Muscle layer of colon (tissue), 2 donors: ENCODE data around the gene CELF4.

Experiments used
- H3K27ac ChIP-seq: one replicate; pipeline ENCODE4 v1.7.0; 2013; ENCODE audit warnings: low read depth, mild to moderate bottlenecking, low read length, moderate library complexity
- H3K27me3 ChIP-seq, 2 donors: one replicate each; pipeline ENCODE4 v1.7.0; 2013; ENCODE audit warnings: low read length in 2 of 2, mild to moderate bottlenecking in 2 of 2; ENCODE audit not compliant: insufficient read depth in 2 of 2, control insufficient read depth in 1 of 2
- H3K36me3 ChIP-seq: one replicate; pipeline ENCODE4 v1.7.0; 2013; ENCODE audit warnings: mild to moderate bottlenecking, low read length; ENCODE audit not compliant: insufficient read depth
- H3K4me1 ChIP-seq: one replicate; pipeline ENCODE4 v1.7.0; 2013; ENCODE audit warnings: mild to moderate bottlenecking, low read length; ENCODE audit not compliant: insufficient read depth
- H3K4me3 ChIP-seq, 2 donors: one replicate each; pipeline ENCODE4 v1.7.0; 2013; ENCODE audit warnings: low read length in 2 of 2, low read depth in 1 of 2, mild to moderate bottlenecking in 1 of 2, moderate library complexity in 1 of 2
- H3K9ac ChIP-seq: one replicate; pipeline ENCODE4 v1.7.0; 2013; ENCODE audit warnings: low read length
- H3K9me3 ChIP-seq: one replicate; pipeline ENCODE4 v1.7.0; 2013; ENCODE audit warnings: mild to moderate bottlenecking, low read length
- donor health status: abdominal sarcoma.
- donor health status: Adenocarcinoma of cecum.

CELF4 gene

GRCh38 chr18:37249171-37249886 is 316.3 kb downstream of the CELF4 start:
- Histone ChIP-seq H3K9me3 (no peaks in the 10 kb centered on the region), H3K4me3 (no peak overlapping the region), H3K27me3 (peaks cover 0 to 25% of the 10 kb centered on the region in 2 donors), H3K36me3 (no peaks in the 10 kb centered on the region), H3K9ac (no peak overlapping the region), H3K27ac (no peak overlapping the region), H3K4me1 (no peaks in the 10 kb centered on the region)

GRCh38 chr18:37248281-37248680 is 317.3 kb downstream of the CELF4 start:
- Histone ChIP-seq H3K36me3 (no peaks in the 10 kb centered on the region), H3K9ac (no peak overlapping the region), H3K27ac (no peak overlapping the region), H3K9me3 (no peaks in the 10 kb centered on the region), H3K27me3 (peaks cover 0 to 19% of the 10 kb centered on the region in 2 donors), H3K4me1 (no peaks in the 10 kb centered on the region), H3K4me3 (no peak overlapping the region)

GRCh38 chr18:37247497-37248161 is 318.0 kb downstream of the CELF4 start:
- Histone ChIP-seq H3K36me3 (no peaks in the 10 kb centered on the region), H3K27ac (no peak overlapping the region), H3K4me1 (no peaks in the 10 kb centered on the region), H3K9me3 (no peaks in the 10 kb centered on the region), H3K4me3 (no peak overlapping the region), H3K27me3 (peaks cover 0 to 17% of the 10 kb centered on the region in 2 donors), H3K9ac (no peak overlapping the region)

GRCh38 chr18:37246779-37247340 is 318.7 kb downstream of the CELF4 start:
- no peak overlapping the region for H3K27ac ChIP-seq
- H3K27me3 ChIP-seq: peaks cover 0 to 14% of the 10 kb centered on the region in 2 donors
- H3K4me3 ChIP-seq: no peak overlapping the region
- no peaks in the 10 kb centered on the region for H3K9me3 ChIP-seq
- no peaks in the 10 kb centered on the region for H3K4me1 ChIP-seq
- H3K9ac ChIP-seq: no peak overlapping the region
- no peaks in the 10 kb centered on the region for H3K36me3 ChIP-seq

- Histone ChIP-seq H3K4me1 (no peaks in the 10 kb centered on the region), H3K27ac (no peak overlapping the region), H3K36me3 (no peaks in the 10 kb centered on the region), H3K9ac (no peak overlapping the region), H3K4me3 (no peak overlapping the region), H3K9me3 (no peaks in the 10 kb centered on the region), H3K27me3 (peaks cover 0 to 4% of the 10 kb centered on the region in 2 donors)
These were observed 321.0 kb downstream of the CELF4 start for GRCh38 chr18:37244618-37245017.

GRCh38 chr18:37243741-37244140 is 321.9 kb downstream of the CELF4 start:
- no peak overlapping the region for H3K9ac ChIP-seq
- no peak overlapping the region for H3K4me3 ChIP-seq
- H3K4me1 ChIP-seq: no peaks in the 10 kb centered on the region
- no peak overlapping the region for H3K27ac ChIP-seq
- no peaks in the 10 kb centered on the region for H3K9me3 ChIP-seq
- peaks cover 0 to 4% of the 10 kb centered on the region in 2 donors for H3K27me3 ChIP-seq
- H3K36me3 ChIP-seq: no peaks in the 10 kb centered on the region

GRCh38 chr18:37242826-37243560 is 322.6 kb downstream of the CELF4 start:
- Histone ChIP-seq H3K9me3 (no peaks in the 10 kb centered on the region), H3K4me1 (no peaks in the 10 kb centered on the region), H3K9ac (no peak overlapping the region), H3K4me3 (no peak overlapping the region), H3K36me3 (no peaks in the 10 kb centered on the region), H3K27ac (no peak overlapping the region), H3K27me3 (peaks cover 0 to 4% of the 10 kb centered on the region in 2 donors)

- Histone ChIP-seq H3K36me3 (no peaks in the 10 kb centered on the region), H3K4me1 (no peaks in the 10 kb centered on the region), H3K4me3 (no peak overlapping the region), H3K27ac (no peak overlapping the region), H3K9me3 (no peaks in the 10 kb centered on the region), H3K27me3 (no peaks in the 10 kb centered on the region), H3K9ac (no peak overlapping the region)
These were observed 323.5 kb downstream of the CELF4 start for GRCh38 chr18:37242091-37242490.

- Histone ChIP-seq H3K36me3 (no peaks in the 10 kb centered on the region), H3K9ac (no peak overlapping the region), H3K27me3 (no peaks in the 10 kb centered on the region), H3K4me1 (no peaks in the 10 kb centered on the region), H3K9me3 (no peaks in the 10 kb centered on the region), H3K4me3 (no peak overlapping the region), H3K27ac (no peak overlapping the region)
These were observed 327.1 kb downstream of the CELF4 start for GRCh38 chr18:37238282-37239108.

- Histone ChIP-seq H3K36me3 (no peaks in the 10 kb centered on the region), H3K4me3 (no peak overlapping the region), H3K4me1 (peaks cover 11% of the 10 kb centered on the region), H3K9me3 (no peaks in the 10 kb centered on the region), H3K27ac (no peak overlapping the region), H3K9ac (no peak overlapping the region), H3K27me3 (no peaks in the 10 kb centered on the region)
These were observed 330.0 kb downstream of the CELF4 start for GRCh38 chr18:37235583-37235982.

- no peak overlapping the region for H3K9ac ChIP-seq
- peaks cover 11% of the 10 kb centered on the region for H3K4me1 ChIP-seq
- H3K27me3 ChIP-seq: no peaks in the 10 kb centered on the region
- no peak overlapping the region for H3K4me3 ChIP-seq
- H3K27ac ChIP-seq: no peak overlapping the region
- no peaks in the 10 kb centered on the region for H3K9me3 ChIP-seq
- no peaks in the 10 kb centered on the region for H3K36me3 ChIP-seq
These were observed 334.3 kb downstream of the CELF4 start for GRCh38 chr18:37231251-37231650.
